ENCODE data around the gene UBE2N.

UBE2N gene

GRCh38 chr12:93441617-93442410 is at the start of gene UBE2N:
Gene UBE2N, minus strand, starts transcription at chr12:93441947. Its CDS starts 63 bp downstream, at chr12:93441884.
- peak; percentile 79 for DNase-seq (ENCODE audit: low read depth)

- DNase-seq (ENCODE audit: low read depth), result no peak
Measured at GRCh38 chr12:93484315-93484981, 42.7 kb upstream of the UBE2N start.

- DNase-seq (ENCODE audit: low read depth), result no peak
Measured at GRCh38 chr12:93483151-93483807, 41.5 kb upstream of the UBE2N start.

GRCh38 chr12:93482721-93483120 is 41.0 kb upstream of the UBE2N start:
- no peak for DNase-seq (ENCODE audit: low read depth)

- DNase-seq (ENCODE audit: low read depth), result no peak
Measured at GRCh38 chr12:93476555-93476954, 34.8 kb upstream of the UBE2N start.

GRCh38 chr12:93469386-93469785 is 27.6 kb upstream of the UBE2N start:
- DNase-seq (ENCODE audit: low read depth), result no peak

- no peak for DNase-seq (ENCODE audit: low read depth)
Measured at GRCh38 chr12:93468008-93468371, 26.2 kb upstream of the UBE2N start.

GRCh38 chr12:93467351-93468007 is 25.7 kb upstream of the UBE2N start, which contains the start of gene MRPL42:
Gene MRPL42, plus strand, starts transcription at chr12:93467514. Its CDS starts 1,772 bp downstream, at chr12:93469286.
- peak; percentile 84 for DNase-seq (ENCODE audit: low read depth)

- no peak for DNase-seq (ENCODE audit: low read depth)
Measured at GRCh38 chr12:93466625-93467350, 25.0 kb upstream of the UBE2N start.

- no peak for DNase-seq (ENCODE audit: low read depth)
Measured at GRCh38 chr12:93465841-93466240, 24.1 kb upstream of the UBE2N start.

- no peak for DNase-seq (ENCODE audit: low read depth)
Measured at GRCh38 chr12:93461503-93461902, 19.8 kb upstream of the UBE2N start.

GRCh38 chr12:93460902-93461301 is 19.2 kb upstream of the UBE2N start:
- DNase-seq (ENCODE audit: low read depth), result no peak

GRCh38 chr12:93460003-93460402 is 18.3 kb upstream of the UBE2N start:
- no peak for DNase-seq (ENCODE audit: low read depth)

- no peak for DNase-seq (ENCODE audit: low read depth)
Measured at GRCh38 chr12:93459097-93459496, 17.4 kb upstream of the UBE2N start.

GRCh38 chr12:93456077-93456476 is 14.3 kb upstream of the UBE2N start:
- no peak for DNase-seq (ENCODE audit: low read depth)

- DNase-seq (ENCODE audit: low read depth), result no peak
Measured at GRCh38 chr12:93453633-93454032, 11.9 kb upstream of the UBE2N start.

GRCh38 chr12:93451423-93452158 is 9.8 kb upstream of the UBE2N start:
- DNase-seq (ENCODE audit: low read depth), result no peak

- DNase-seq (ENCODE audit: low read depth), result no peak
Measured at GRCh38 chr12:93449277-93449676, 7.5 kb upstream of the UBE2N start.

- DNase-seq (ENCODE audit: low read depth), result no peak
Measured at GRCh38 chr12:93448796-93449195, 7.0 kb upstream of the UBE2N start.

GRCh38 chr12:93447555-93448290 is 6.0 kb upstream of the UBE2N start:
- DNase-seq (ENCODE audit: low read depth), result no peak

All from HS-27A (cell line).